Measurements from ENCODE around the gene PTPA.

GRCh38 chr9:129097671-129098306 lies 13.4 kb upstream of the PTPA start:
- TF ChIP-seq SMC3 (conservative IDR thresholded peaks at IDR 0.05; ENCODE audit: poor library complexity) (no peak), CTCF (IDR thresholded peaks at IDR 0.05; ENCODE audit: poor library complexity, severe bottlenecking) (no peak), POLR2AphosphoS5 (IDR thresholded peaks at IDR 0.05) (no peak), EP300 (conservative IDR thresholded peaks at IDR 0.05; ENCODE audit: poor library complexity, severe bottlenecking) (no peak), REST (IDR thresholded peaks at IDR 0.05; ENCODE audit: borderline replicate concordance) (no peak)
